ENCODE results near the gene DHRS7.

DNA sequence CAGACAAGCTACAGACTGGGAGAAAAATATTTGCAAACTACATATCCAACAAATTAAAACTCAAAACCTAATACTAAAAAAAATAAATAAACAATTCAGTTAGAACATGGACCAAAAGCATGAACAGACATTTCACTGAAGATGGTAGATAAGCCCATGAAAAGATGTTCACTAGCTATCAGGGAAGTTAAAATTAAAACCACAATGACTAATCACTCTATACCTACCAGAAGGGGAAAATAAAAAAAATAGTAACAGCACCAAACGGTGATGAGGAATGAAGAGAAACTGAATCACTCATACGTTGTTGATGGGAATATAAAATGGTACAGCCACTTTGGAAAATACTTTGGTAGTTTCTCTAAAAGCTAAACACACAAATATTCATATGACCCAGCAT lies 31.1 kb upstream of the DHRS7 start:
- TF ChIP-seq POLR2A (IDR thresholded peaks at IDR 0.05; ENCODE audit: low read depth, low read length), result no peak
- TF ChIP-seq POLR2AphosphoS5 (IDR thresholded peaks at IDR 0.05; ENCODE audit: low read depth, low read length), result no peak
- no peak for TF ChIP-seq TAF1 (IDR thresholded peaks at IDR 0.05; ENCODE audit: borderline replicate concordance, low read depth, low read length)

All from GM12892 (cell line).